ENCODE data around the gene PIP5K1B. TPM values are rescaled to one million over a fixed set of nuclear protein-coding genes. Genes with fewer than 3 reads are reported as not detected.
A peak's percentile ranks its signal among the peaks of the same experiment; 100 is the strongest.

Gene PIP5K1B
- total RNA-seq, 1 experiment from 2014 or later = 5.2 TPM

GRCh38 chr9:69016191-69017096 is 311.4 kb downstream of the PIP5K1B start:
- Mint-ChIP-seq H3K36me3 (no peaks in the 10 kb centered on the region), H3K27ac (no peak overlapping the region), H3K27me3 (ENCODE audit: low read depth) (no peaks in the 10 kb centered on the region), H3K4me1 (peaks cover 33% of the 10 kb centered on the region), H3K4me3 (no peak overlapping the region), H3K9me3 (peaks cover 8% of the 10 kb centered on the region; the same call in 1 of the 2 replicates)
- DNase-seq (ENCODE audit: low spot score) (no peak), ATAC-seq (peak; percentile 40)
- CTCF ChIA-PET = interaction anchor here (0.5 to 1.3 kb wide), 3 partner anchors 17 to 119 kb away, joined by 3 to 4 read pairs (median 3); no protein-coding TSS in a partner anchor
- POLR2A ChIA-PET = no interaction called here
- TF ChIP-seq, protein P1, sequence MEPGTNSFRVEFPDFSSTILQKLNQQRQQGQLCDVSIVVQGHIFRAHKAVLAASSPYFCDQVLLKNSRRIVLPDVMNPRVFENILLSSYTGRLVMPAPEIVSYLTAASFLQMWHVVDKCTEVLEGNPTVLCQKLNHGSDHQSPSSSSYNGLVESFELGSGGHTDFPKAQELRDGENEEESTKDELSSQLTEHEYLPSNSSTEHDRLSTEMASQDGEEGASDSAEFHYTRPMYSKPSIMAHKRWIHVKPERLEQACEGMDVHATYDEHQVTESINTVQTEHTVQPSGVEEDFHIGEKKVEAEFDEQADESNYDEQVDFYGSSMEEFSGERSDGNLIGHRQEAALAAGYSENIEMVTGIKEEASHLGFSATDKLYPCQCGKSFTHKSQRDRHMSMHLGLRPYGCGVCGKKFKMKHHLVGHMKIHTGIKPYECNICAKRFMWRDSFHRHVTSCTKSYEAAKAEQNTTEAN (CRISPR knock-in tag; IDR thresholded peaks at IDR 0.05) = no peak
- TF ChIP-seq JAZF1 (CRISPR knock-in tag; IDR thresholded peaks at IDR 0.05) = no peak
- no peak for TF ChIP-seq CBFB (CRISPR knock-in tag; IDR thresholded peaks at IDR 0.05; ENCODE audit: low read depth)
- no peak for TF ChIP-seq ZNF671 (CRISPR knock-in tag; IDR thresholded peaks at IDR 0.05)
- TF ChIP-seq, protein P2, sequence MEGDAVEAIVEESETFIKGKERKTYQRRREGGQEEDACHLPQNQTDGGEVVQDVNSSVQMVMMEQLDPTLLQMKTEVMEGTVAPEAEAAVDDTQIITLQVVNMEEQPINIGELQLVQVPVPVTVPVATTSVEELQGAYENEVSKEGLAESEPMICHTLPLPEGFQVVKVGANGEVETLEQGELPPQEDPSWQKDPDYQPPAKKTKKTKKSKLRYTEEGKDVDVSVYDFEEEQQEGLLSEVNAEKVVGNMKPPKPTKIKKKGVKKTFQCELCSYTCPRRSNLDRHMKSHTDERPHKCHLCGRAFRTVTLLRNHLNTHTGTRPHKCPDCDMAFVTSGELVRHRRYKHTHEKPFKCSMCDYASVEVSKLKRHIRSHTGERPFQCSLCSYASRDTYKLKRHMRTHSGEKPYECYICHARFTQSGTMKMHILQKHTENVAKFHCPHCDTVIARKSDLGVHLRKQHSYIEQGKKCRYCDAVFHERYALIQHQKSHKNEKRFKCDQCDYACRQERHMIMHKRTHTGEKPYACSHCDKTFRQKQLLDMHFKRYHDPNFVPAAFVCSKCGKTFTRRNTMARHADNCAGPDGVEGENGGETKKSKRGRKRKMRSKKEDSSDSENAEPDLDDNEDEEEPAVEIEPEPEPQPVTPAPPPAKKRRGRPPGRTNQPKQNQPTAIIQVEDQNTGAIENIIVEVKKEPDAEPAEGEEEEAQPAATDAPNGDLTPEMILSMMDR (IDR thresholded peaks at IDR 0.05) = no peak
- no peak for TF ChIP-seq ZNF425 (CRISPR knock-in tag; conservative IDR thresholded peaks at IDR 0.05)
- TF ChIP-seq HMGA2 (CRISPR knock-in tag; IDR thresholded peaks at IDR 0.05) = no peak
- TF ChIP-seq, protein P3, sequence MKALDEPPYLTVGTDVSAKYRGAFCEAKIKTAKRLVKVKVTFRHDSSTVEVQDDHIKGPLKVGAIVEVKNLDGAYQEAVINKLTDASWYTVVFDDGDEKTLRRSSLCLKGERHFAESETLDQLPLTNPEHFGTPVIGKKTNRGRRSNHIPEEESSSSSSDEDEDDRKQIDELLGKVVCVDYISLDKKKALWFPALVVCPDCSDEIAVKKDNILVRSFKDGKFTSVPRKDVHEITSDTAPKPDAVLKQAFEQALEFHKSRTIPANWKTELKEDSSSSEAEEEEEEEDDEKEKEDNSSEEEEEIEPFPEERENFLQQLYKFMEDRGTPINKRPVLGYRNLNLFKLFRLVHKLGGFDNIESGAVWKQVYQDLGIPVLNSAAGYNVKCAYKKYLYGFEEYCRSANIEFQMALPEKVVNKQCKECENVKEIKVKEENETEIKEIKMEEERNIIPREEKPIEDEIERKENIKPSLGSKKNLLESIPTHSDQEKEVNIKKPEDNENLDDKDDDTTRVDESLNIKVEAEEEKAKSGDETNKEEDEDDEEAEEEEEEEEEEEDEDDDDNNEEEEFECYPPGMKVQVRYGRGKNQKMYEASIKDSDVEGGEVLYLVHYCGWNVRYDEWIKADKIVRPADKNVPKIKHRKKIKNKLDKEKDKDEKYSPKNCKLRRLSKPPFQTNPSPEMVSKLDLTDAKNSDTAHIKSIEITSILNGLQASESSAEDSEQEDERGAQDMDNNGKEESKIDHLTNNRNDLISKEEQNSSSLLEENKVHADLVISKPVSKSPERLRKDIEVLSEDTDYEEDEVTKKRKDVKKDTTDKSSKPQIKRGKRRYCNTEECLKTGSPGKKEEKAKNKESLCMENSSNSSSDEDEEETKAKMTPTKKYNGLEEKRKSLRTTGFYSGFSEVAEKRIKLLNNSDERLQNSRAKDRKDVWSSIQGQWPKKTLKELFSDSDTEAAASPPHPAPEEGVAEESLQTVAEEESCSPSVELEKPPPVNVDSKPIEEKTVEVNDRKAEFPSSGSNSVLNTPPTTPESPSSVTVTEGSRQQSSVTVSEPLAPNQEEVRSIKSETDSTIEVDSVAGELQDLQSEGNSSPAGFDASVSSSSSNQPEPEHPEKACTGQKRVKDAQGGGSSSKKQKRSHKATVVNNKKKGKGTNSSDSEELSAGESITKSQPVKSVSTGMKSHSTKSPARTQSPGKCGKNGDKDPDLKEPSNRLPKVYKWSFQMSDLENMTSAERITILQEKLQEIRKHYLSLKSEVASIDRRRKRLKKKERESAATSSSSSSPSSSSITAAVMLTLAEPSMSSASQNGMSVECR (CRISPR knock-in tag; IDR thresholded peaks at IDR 0.05; ENCODE audit: borderline replicate concordance) = no peak
- TF ChIP-seq TCF7 (CRISPR knock-in tag; IDR thresholded peaks at IDR 0.05; ENCODE audit: low read depth) = no peak
- no peak for TF ChIP-seq SMAD3 (CRISPR knock-in tag; IDR thresholded peaks at IDR 0.05; ENCODE audit: borderline replicate concordance)
- no peak for TF ChIP-seq E2F4 (CRISPR knock-in tag; IDR thresholded peaks at IDR 0.05; ENCODE audit: borderline replicate concordance, low read depth)
- TF ChIP-seq NR1H2 (CRISPR knock-in tag; IDR thresholded peaks at IDR 0.05) = no peak
- TF ChIP-seq FOXP4 (CRISPR knock-in tag; IDR thresholded peaks at IDR 0.05) = no peak
- TF ChIP-seq, protein P4, sequence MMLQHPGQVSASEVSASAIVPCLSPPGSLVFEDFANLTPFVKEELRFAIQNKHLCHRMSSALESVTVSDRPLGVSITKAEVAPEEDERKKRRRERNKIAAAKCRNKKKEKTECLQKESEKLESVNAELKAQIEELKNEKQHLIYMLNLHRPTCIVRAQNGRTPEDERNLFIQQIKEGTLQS (CRISPR knock-in tag; conservative IDR thresholded peaks at IDR 0.05) = no peak
- TF ChIP-seq CREM (CRISPR knock-in tag; IDR thresholded peaks at IDR 0.05) = no peak
- no peak for TF ChIP-seq ESRRA (CRISPR knock-in tag; IDR thresholded peaks at IDR 0.05; ENCODE audit: borderline replicate concordance)
- no peak for TF ChIP-seq ZNF396 (CRISPR knock-in tag; IDR thresholded peaks at IDR 0.05; ENCODE audit: borderline replicate concordance)
- TF ChIP-seq GRHL2 (CRISPR knock-in tag; IDR thresholded peaks at IDR 0.05; ENCODE audit: insufficient replicate concordance, severe bottlenecking) = no peak
- no peak for TF ChIP-seq EMX1 (CRISPR knock-in tag; IDR thresholded peaks at IDR 0.05)

All from WTC11 (cell line).